Sigmoid colon (tissue), 3 donors: ENCODE measurements around the gene TBX19.

Experiments
- POLR2A ChIP-seq, 2 donors: fragments of 450-650 bp; IDR thresholded peaks; one replicate each; pipeline ENCODE4 v1.6.1; 2016; ENCODE audit warnings: antibody characterized with exemption in 2 of 2, mild to moderate bottlenecking in 2 of 2, moderate library complexity in 2 of 2
- TF ChIP-seq, protein P1 (sequence below), 4 experiments: fragments of 450-650 bp in 3 of 4; fragments of 200-600 bp in 1 of 4; IDR thresholded peaks; one replicate each; pipeline ENCODE4 v1.5.1; 2016 to 2019; ENCODE audit warnings: antibody characterized with exemption in 4 of 4, mild to moderate bottlenecking in 3 of 4, moderate library complexity in 2 of 4

DNA sequence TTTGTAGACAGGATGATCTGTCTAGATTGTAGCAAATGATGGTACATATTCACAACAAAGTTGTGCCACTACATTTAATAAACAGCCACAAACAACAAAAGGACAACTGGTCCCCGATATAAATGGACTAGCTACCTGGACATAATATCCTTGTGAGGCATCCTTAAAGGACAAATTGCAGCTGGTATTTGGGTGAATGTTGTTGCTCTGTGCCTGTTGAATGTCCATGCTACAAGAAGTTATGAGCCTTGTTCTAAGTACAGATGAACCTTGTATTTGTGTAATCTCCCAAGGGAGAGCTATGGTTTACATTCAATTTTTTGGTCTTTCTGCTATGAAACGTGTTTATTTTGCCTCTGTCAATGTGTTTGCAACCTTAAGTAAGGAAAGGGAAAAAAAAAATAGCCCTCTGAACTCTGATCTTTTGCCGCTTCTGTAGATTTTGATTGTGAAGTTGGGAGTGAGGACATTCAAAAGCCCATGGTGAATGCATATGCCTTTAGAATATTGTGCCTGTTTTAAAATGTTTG is 28.4 kb upstream of the TBX19 start:
- TF ChIP-seq, protein P1, sequence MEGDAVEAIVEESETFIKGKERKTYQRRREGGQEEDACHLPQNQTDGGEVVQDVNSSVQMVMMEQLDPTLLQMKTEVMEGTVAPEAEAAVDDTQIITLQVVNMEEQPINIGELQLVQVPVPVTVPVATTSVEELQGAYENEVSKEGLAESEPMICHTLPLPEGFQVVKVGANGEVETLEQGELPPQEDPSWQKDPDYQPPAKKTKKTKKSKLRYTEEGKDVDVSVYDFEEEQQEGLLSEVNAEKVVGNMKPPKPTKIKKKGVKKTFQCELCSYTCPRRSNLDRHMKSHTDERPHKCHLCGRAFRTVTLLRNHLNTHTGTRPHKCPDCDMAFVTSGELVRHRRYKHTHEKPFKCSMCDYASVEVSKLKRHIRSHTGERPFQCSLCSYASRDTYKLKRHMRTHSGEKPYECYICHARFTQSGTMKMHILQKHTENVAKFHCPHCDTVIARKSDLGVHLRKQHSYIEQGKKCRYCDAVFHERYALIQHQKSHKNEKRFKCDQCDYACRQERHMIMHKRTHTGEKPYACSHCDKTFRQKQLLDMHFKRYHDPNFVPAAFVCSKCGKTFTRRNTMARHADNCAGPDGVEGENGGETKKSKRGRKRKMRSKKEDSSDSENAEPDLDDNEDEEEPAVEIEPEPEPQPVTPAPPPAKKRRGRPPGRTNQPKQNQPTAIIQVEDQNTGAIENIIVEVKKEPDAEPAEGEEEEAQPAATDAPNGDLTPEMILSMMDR (IDR thresholded peaks at IDR 0.05): no peak
- TF ChIP-seq POLR2A (IDR thresholded peaks at IDR 0.05): no peak
